SU-DHL-6 (cell line): ENCODE measurements around the gene RASL10A.

Source experiments
- H2AFZ ChIP-seq: fragments of 200-600 bp; sonication (generic); 2 replicates; pipeline ENCODE4 v1.6.1; 2014; ENCODE audit warnings: low read depth, mild to moderate bottlenecking, moderate library complexity, mixed read lengths, antibody characterized with exemption, low read length; ENCODE audit not compliant: severe bottlenecking
- H3F3A ChIP-seq: fragments of 200-600 bp; shearing (Covaris generic); 2 replicates; pipeline ENCODE4 v1.6.0; 2016; ENCODE audit warnings: antibody characterized with exemption, mild to moderate bottlenecking; ENCODE audit not compliant: insufficient read depth
- H3K27ac ChIP-seq: fragments of 200-600 bp; sonication (generic); 2 replicates; pipeline ENCODE4 v1.5.1; 2016; ENCODE audit warnings: low read depth, mild to moderate bottlenecking, low read length, moderate library complexity, mixed read lengths
- H3K27me3 ChIP-seq: fragments of 200-600 bp; sonication (generic), shearing (Covaris generic); 2 replicates; pipeline ENCODE4 v1.6.0; 2014; ENCODE audit warnings: mild to moderate bottlenecking, low read length
- H3K36me3 ChIP-seq: fragments of 200-600 bp; sonication (generic); 2 replicates; pipeline ENCODE4 v1.6.1; 2014; ENCODE audit warnings: mild to moderate bottlenecking, low read length, mixed read lengths
- H3K4me2 ChIP-seq: fragments of 300-600, 200-600 bp; shearing (Covaris generic), sonication (generic); 2 replicates; pipeline ENCODE4 v1.6.0; 2014; ENCODE audit warnings: low read length, low read depth, mild to moderate bottlenecking; ENCODE audit not compliant: poor library complexity, severe bottlenecking
- H3K4me3 ChIP-seq: fragments of 200-600 bp; sonication (generic); 2 replicates; pipeline ENCODE4 v1.5.1; 2014; ENCODE audit warnings: antibody characterized with exemption, low read length, mild to moderate bottlenecking, mixed read lengths; ENCODE audit not compliant: insufficient read depth, poor library complexity, severe bottlenecking
- H3K79me2 ChIP-seq: fragments of 200-600 bp; sonication (generic); 2 replicates; pipeline ENCODE4 v1.6.1; 2014; ENCODE audit warnings: mild to moderate bottlenecking, low read length, moderate library complexity; ENCODE audit not compliant: insufficient read depth
- H3K9ac ChIP-seq: fragments of 200-600 bp; sonication (generic); 2 replicates; pipeline ENCODE4 v1.7.0; 2014; ENCODE audit warnings: mild to moderate bottlenecking, low read length
- H3K9me2 ChIP-seq: fragments of 200-600 bp; sonication (generic); replicated peaks from 2 replicates; pipeline ENCODE4 v1.6.1; 2014; ENCODE audit warnings: low read length; ENCODE audit not compliant: insufficient read depth
- H3K9me3 ChIP-seq: fragments of 200-600 bp; sonication (generic); 2 replicates; pipeline ENCODE4 v1.6.1; 2014; ENCODE audit warnings: low read length, mixed read lengths; ENCODE audit not compliant: insufficient read depth
- H4K20me1 ChIP-seq: fragments of 200-600 bp; sonication (generic); 2 replicates; pipeline ENCODE4 v1.6.1; 2014; ENCODE audit warnings: low read depth, mild to moderate bottlenecking, antibody characterized with exemption, low read length, moderate library complexity, mixed read lengths
- CTCF ChIP-seq: fragments of 200-600 bp; sonication (generic); IDR thresholded peaks from one replicate; pipeline ENCODE4 v1.5.1; 2017; ENCODE audit warnings: antibody characterized with exemption, mild to moderate bottlenecking, low read length, moderate library complexity; ENCODE audit not compliant: insufficient read depth, poor library complexity, severe bottlenecking
- EZH2phosphoT487 ChIP-seq: fragments of 200-600 bp; sonication (generic), shearing (Covaris generic); conservative IDR thresholded peaks from 2 replicates; pipeline ENCODE4 v1.6.1; 2018; ENCODE audit warnings: mild to moderate bottlenecking, antibody characterized with exemption, low read length, moderate library complexity, mixed read lengths

RASL10A gene

GRCh38 chr22:29301716-29302401 lies 13.6 kb downstream of the RASL10A start:
- peaks cover 25% of the 10 kb centered on the region for H3F3A ChIP-seq
- no peak overlapping the region for H3K4me3 ChIP-seq
- H3K27me3 ChIP-seq: no peaks in the 10 kb centered on the region
- H3K4me2 ChIP-seq: no peak overlapping the region
- H3K36me3 ChIP-seq: peaks cover 10% of the 10 kb centered on the region; the same call in 1 of the 2 replicates
- TF ChIP-seq EZH2phosphoT487 (no peak), CTCF (no peak)
- H3K27ac ChIP-seq: no peak overlapping the region
- H3K9ac ChIP-seq: no peak overlapping the region
- H3K9me3 ChIP-seq: no peaks in the 10 kb centered on the region
- H3K9me2 ChIP-seq: no peaks in the 10 kb centered on the region
- no peaks in the 10 kb centered on the region for H3K79me2 ChIP-seq
- H2AFZ ChIP-seq: no peak overlapping the region
- no peaks in the 10 kb centered on the region; the same call in 1 of the 2 replicates for H4K20me1 ChIP-seq

- Histone ChIP-seq H4K20me1 (no peaks in the 10 kb centered on the region; the same call in 1 of the 2 replicates), H3K27me3 (no peaks in the 10 kb centered on the region), H2AFZ (no peak overlapping the region), H3K36me3 (peaks cover 17% of the 10 kb centered on the region), H3K79me2 (no peaks in the 10 kb centered on the region), H3K4me3 (no peak overlapping the region), H3K27ac (no peak overlapping the region), H3F3A (peaks cover 29% of the 10 kb centered on the region), H3K9me3 (no peaks in the 10 kb centered on the region), H3K9ac (no peak overlapping the region), H3K4me2 (no peak overlapping the region), H3K9me2 (no peaks in the 10 kb centered on the region)
- TF ChIP-seq EZH2phosphoT487: no peak
- no peak for TF ChIP-seq CTCF
Observed at GRCh38 chr22:29300807-29301601, 14.5 kb downstream of the RASL10A start.

- Histone ChIP-seq H3K4me3 (no peak overlapping the region), H2AFZ (no peak overlapping the region), H3K9me3 (no peaks in the 10 kb centered on the region), H3K79me2 (no peaks in the 10 kb centered on the region), H3K9me2 (no peaks in the 10 kb centered on the region), H4K20me1 (no peaks in the 10 kb centered on the region; the same call in 1 of the 2 replicates), H3K9ac (no peak overlapping the region), H3K27me3 (no peaks in the 10 kb centered on the region), H3K27ac (no peak overlapping the region), H3K36me3 (peaks cover 23% of the 10 kb centered on the region), H3K4me2 (no peak overlapping the region), H3F3A (peaks cover 34% of the 10 kb centered on the region)
- no peak for TF ChIP-seq CTCF
- no peak for TF ChIP-seq EZH2phosphoT487
Observed at GRCh38 chr22:29300467-29300806, 15.1 kb downstream of the RASL10A start.
